Calu3 (cell line): ENCODE data around the gene CPNE5. TPM values are rescaled to one million over a fixed set of nuclear protein-coding genes. Genes with fewer than 3 reads are reported as not detected.

Experiments
- BruUV-seq: library from RNA; stranded (reverse); fragments of 400-500 nt; replicated peaks from 2 replicates; lab custom pipeline; 2021; lab: Mats Ljungman, UMichigan
- CTCF ChIA-PET: fragments of 300-600 bp; sonication (Branson Sonifier 250); formaldehyde crosslinking; loops from one replicate; lab custom pipeline; 2022; ENCODE audit warnings: antibody characterized with exemption; lab: Charles Lee
- DNase-seq: peaks from one replicate; pipeline ENCODE4 v3.0.0; 2022
- H3K27ac Mint-ChIP-seq: one replicate; pipeline ENCODE4 v1.8.0; 2022; ENCODE audit warnings: mixed read lengths; ENCODE audit not compliant: unreplicated experiment
- H3K27me3 Mint-ChIP-seq: one replicate; pipeline ENCODE4 v1.8.0; 2022; ENCODE audit warnings: mixed read lengths; ENCODE audit not compliant: unreplicated experiment
- H3K36me3 Mint-ChIP-seq: one replicate; pipeline ENCODE4 v1.8.0; 2022; ENCODE audit warnings: mild to moderate bottlenecking, moderate library complexity, mixed read lengths; ENCODE audit not compliant: insufficient read depth, unreplicated experiment
- H3K4me1 Mint-ChIP-seq: one replicate; pipeline ENCODE4 v1.8.0; 2022; ENCODE audit warnings: mild to moderate bottlenecking, low read depth, mixed read lengths; ENCODE audit not compliant: unreplicated experiment
- H3K4me3 Mint-ChIP-seq: one replicate; pipeline ENCODE4 v1.8.0; 2022; ENCODE audit warnings: mild to moderate bottlenecking, low read depth, moderate library complexity, mixed read lengths; ENCODE audit not compliant: unreplicated experiment
- H3K9me3 Mint-ChIP-seq: one replicate; pipeline ENCODE4 v1.8.0; 2022; ENCODE audit warnings: low read depth, mixed read lengths; ENCODE audit not compliant: unreplicated experiment
- CTCF ChIP-seq: fragments of 200-600 bp; IDR thresholded peaks from one replicate; pipeline ENCODE4 v1.8.0; 2022; ENCODE audit warnings: antibody characterized with exemption; ENCODE audit not compliant: unreplicated experiment
- intact Hi-C: fragments of 100-400 bp; cut with micrococcal nuclease; formaldehyde crosslinking; loops from one replicate; pipeline ENCODE4 v1.10.0; 2022; ENCODE audit not compliant: unreplicated experiment
- total RNA-seq: library from RNA; stranded (reverse); gene quantifications from 2 replicates; pipeline ENCODE4 v1.2.3, GENCODE V29; 2022

The CPNE5 gene
- total RNA-seq, 1 experiment from 2014 or later, result not detected

GRCh38 chr6:36738108-36738507 lies 101.1 kb downstream of the CPNE5 start:
- intact Hi-C loops, result no loop called here
- Mint-ChIP-seq H3K27me3 (peaks cover 32% of the 10 kb centered on the region), H3K9me3 (no peaks in the 10 kb centered on the region), H3K4me1 (peaks cover 26% of the 10 kb centered on the region), H3K27ac (no peak overlapping the region), H3K36me3 (no peaks in the 10 kb centered on the region), H3K4me3 (no peak overlapping the region)
- CTCF ChIA-PET, result no interaction called here
- BruUV-seq, result no TSS peak
- no peak for DNase-seq
- TF ChIP-seq CTCF, result no peak

GRCh38 chr6:36737043-36737785 lies 102.0 kb downstream of the CPNE5 start:
- CTCF ChIA-PET, result no interaction called here
- Mint-ChIP-seq H3K4me1 (peaks cover 18% of the 10 kb centered on the region), H3K27ac (no peak overlapping the region), H3K36me3 (no peaks in the 10 kb centered on the region), H3K27me3 (peaks cover 32% of the 10 kb centered on the region), H3K9me3 (no peaks in the 10 kb centered on the region), H3K4me3 (no peak overlapping the region)
- no peak for DNase-seq
- BruUV-seq, result no TSS peak
- TF ChIP-seq CTCF, result no peak
- intact Hi-C loops, result no loop called here

- Mint-ChIP-seq H3K27me3 (peaks cover 26% of the 10 kb centered on the region), H3K4me1 (peaks cover 15% of the 10 kb centered on the region), H3K4me3 (no peak overlapping the region), H3K36me3 (no peaks in the 10 kb centered on the region), H3K27ac (no peak overlapping the region), H3K9me3 (no peaks in the 10 kb centered on the region)
- CTCF ChIA-PET, result interaction anchor here (0.5 kb wide), 2 partner anchors 29 to 47 kb away, joined by 3 to 5 read pairs; no protein-coding TSS in a partner anchor
- TF ChIP-seq CTCF, result no peak
- no TSS peak for BruUV-seq
- DNase-seq, result no peak
- intact Hi-C loops, result no loop called here
Measured at GRCh38 chr6:36735110-36736071, 103.9 kb downstream of the CPNE5 start.

GRCh38 chr6:36734486-36735060 lies 104.7 kb downstream of the CPNE5 start:
- H3K36me3 Mint-ChIP-seq, result no peaks in the 10 kb centered on the region
- CTCF ChIA-PET, result interaction anchor here (0.5 kb wide), 1 partner anchor 28 kb away, joined by 3 read pairs; no protein-coding TSS in a partner anchor
- H3K9me3 Mint-ChIP-seq, result no peaks in the 10 kb centered on the region
- intact Hi-C loops, result no loop called here
- H3K27me3 Mint-ChIP-seq, result peaks cover 19% of the 10 kb centered on the region
- no peak for DNase-seq
- peaks cover 8% of the 10 kb centered on the region for H3K4me1 Mint-ChIP-seq
- H3K27ac Mint-ChIP-seq, result no peak overlapping the region
- H3K4me3 Mint-ChIP-seq, result no peak overlapping the region
- no peak for TF ChIP-seq CTCF
- BruUV-seq, result no TSS peak
